K562 (cell line): ENCODE measurements around the gene PLTP. TPM values are rescaled to one million over a fixed set of nuclear protein-coding genes. Genes with fewer than 3 reads are reported as not detected.

Source experiments
- ATAC-seq: fragments of 200-7000 bp; cut with Tn5 transposase; 3 replicates; pipeline ENCODE4 v1.9.1; 2020; ENCODE audit warnings: moderate library complexity
- BruUV-seq: library from RNA; stranded (reverse); fragments of 400-500 nt; replicated peaks from 2 replicates; lab custom pipeline; 2021; lab: Mats Ljungman, UMichigan
- CTCF ChIA-PET: fragments of 300-600 bp; formaldehyde crosslinking; extraction: SDS; loops from one replicate; lab custom pipeline; 2021; ENCODE audit warnings: low intra/inter-chr PET ratio; lab: Yijun Ruan, JAX
- POLR2A ChIA-PET: fragments of 300-600, 350-650 bp; sonication (Branson Sonifier 250); formaldehyde crosslinking; extraction: SDS; loops from one replicate; lab custom pipeline; 2021; ENCODE audit warnings: antibody characterized with exemption, inconsistent platforms; lab: Yijun Ruan, JAX
- DNase-seq, 4 experiments: peaks; one replicate each; pipeline versions ENCODE4 v3.0.0 to v3.0.0-alpha.2; 2011 to 2018; ENCODE audit warnings: low spot score in 3 of 4, mixed read lengths in 3 of 4; ENCODE audit errors: extremely low read depth in 1 of 4
- FAIRE-seq: peaks from 2 replicates; lab custom pipeline; 2011; peaks lifted over from hg19 to GRCh38; lab: Jason Lieb, UNC
- H2AFZ ChIP-seq: 2 replicates; pipeline ENCODE4 v1.6.0; 2011; ENCODE audit warnings: low read depth, low read length, control low read depth, inconsistent platforms
- H3K27ac ChIP-seq: fragments of 200-600 bp; 3 replicates; pipeline ENCODE4 v1.8.0; 2011; ENCODE audit warnings: low read depth, mild to moderate bottlenecking, control low read depth, inconsistent platforms, low read length, moderate library complexity, mixed read lengths; ENCODE audit errors: extremely low read depth
- H3K27me3 ChIP-seq, 2 experiments: fragments of 300-600 bp in 1 of 2; 2 replicates in 1 of 2; 3 replicates in 1 of 2; pipeline versions ENCODE4 v1.6.0 to v1.8.0; 2011; ENCODE audit warnings: inconsistent platforms in 2 of 2, low read length in 2 of 2, mild to moderate bottlenecking in 1 of 2, mixed read lengths in 1 of 2, moderate library complexity in 1 of 2; ENCODE audit not compliant: control insufficient read depth in 2 of 2, insufficient read depth in 2 of 2
- H3K36me3 ChIP-seq: fragments of 300-600 bp; 3 replicates; pipeline ENCODE4 v1.8.0; 2011; ENCODE audit warnings: mild to moderate bottlenecking, low read length, inconsistent platforms; ENCODE audit not compliant: control insufficient read depth, insufficient read depth
- H3K4me1 ChIP-seq, 2 experiments: fragments of 200-600 bp in 1 of 2; replicated peaks in 1 of 2; 2 replicates in 1 of 2; 3 replicates in 1 of 2; pipeline versions ENCODE4 v1.5.1 to v1.8.0; 2011; ENCODE audit warnings: inconsistent platforms in 2 of 2, low read length in 2 of 2, mild to moderate bottlenecking in 1 of 2, mixed read lengths in 1 of 2, moderate library complexity in 1 of 2; ENCODE audit not compliant: control insufficient read depth in 2 of 2, insufficient read depth in 2 of 2
- H3K4me2 ChIP-seq: 2 replicates; pipeline ENCODE4 v1.6.1; 2011; ENCODE audit warnings: low read length, control low read depth, inconsistent platforms, mixed read lengths; ENCODE audit not compliant: insufficient read depth
- H3K4me3 ChIP-seq: fragments of 200-600 bp; sonication (generic), shearing (Covaris generic); 2 replicates; pipeline ENCODE4 v1.5.1; 2016; ENCODE audit warnings: control low read depth, inconsistent platforms
- H3K79me2 ChIP-seq: fragments of 200-600 bp; 3 replicates; pipeline ENCODE4 v1.8.0; 2011; ENCODE audit warnings: low read length, inconsistent platforms; ENCODE audit not compliant: control insufficient read depth, insufficient read depth
- H3K9ac ChIP-seq, 2 experiments: 2 replicates each; pipeline versions ENCODE4 v1.6.0 to v1.6.1; 2011; ENCODE audit warnings: low read depth in 2 of 2, low read length in 2 of 2, control low read depth in 1 of 2, inconsistent platforms in 1 of 2, mild to moderate bottlenecking in 1 of 2, mixed read lengths in 1 of 2; ENCODE audit not compliant: insufficient read depth in 1 of 2
- H3K9me1 ChIP-seq: one replicate; pipeline ENCODE4 v1.6.0; 2011; ENCODE audit warnings: inconsistent platforms, mild to moderate bottlenecking, low read length, moderate library complexity; ENCODE audit not compliant: control insufficient read depth, insufficient read depth
- H3K9me3 ChIP-seq: replicated peaks from 2 replicates; pipeline ENCODE4 v1.5.1; 2011; ENCODE audit warnings: low read depth, low read length, inconsistent platforms; ENCODE audit not compliant: control insufficient read depth, insufficient read depth
- H4K20me1 ChIP-seq: replicated peaks from 2 replicates; pipeline ENCODE4 v1.6.1; 2011; ENCODE audit warnings: low read length, inconsistent platforms, mixed read lengths; ENCODE audit not compliant: control insufficient read depth, insufficient read depth
- HMG20B ChIP-seq: fragments of 250-450 bp; sonication (Bioruptor Pico); IDR thresholded peaks from 2 replicates; pipeline ENCODE4 v1.5.0; 2021; ENCODE audit warnings: mild to moderate bottlenecking
- KAT2B ChIP-seq: IDR thresholded peaks from one replicate; pipeline ENCODE4 v1.6.1; 2012; ENCODE audit warnings: low read depth, mild to moderate bottlenecking, control low read depth, inconsistent platforms, low read length, moderate library complexity
- NR2F6 ChIP-seq: fragments of 450-650 bp; formaldehyde crosslinking; IDR thresholded peaks from 2 replicates; pipeline ENCODE4 v1.4.0; 2020; ENCODE audit warnings: mild to moderate bottlenecking
- SAFB ChIP-seq: fragments of 200-400 bp; formaldehyde crosslinking; IDR thresholded peaks from 2 replicates; pipeline ENCODE4 v1.6.1; 2017; ENCODE audit warnings: low read depth, low read length, borderline replicate concordance
- SIRT6 ChIP-seq: IDR thresholded peaks from one replicate; pipeline ENCODE4 v1.6.1; 2012; ENCODE audit warnings: low read depth, mild to moderate bottlenecking, control low read depth, inconsistent platforms, low read length, moderate library complexity
- SP2 ChIP-seq: IDR thresholded peaks from 2 replicates; pipeline ENCODE4 v1.6.1; 2011; ENCODE audit warnings: mild to moderate bottlenecking, low read depth, low read length, moderate library complexity; ENCODE audit not compliant: poor library complexity, severe bottlenecking; ENCODE audit errors: extremely low read depth
- ZFP36 ChIP-seq: fragments of 150-350 bp; IDR thresholded peaks from 2 replicates; pipeline ENCODE4 v1.6.1; 2018; ENCODE audit warnings: low read length, low read depth; ENCODE audit not compliant: partially characterized antibody
- ZNF274 ChIP-seq: IDR thresholded peaks from 2 replicates; pipeline ENCODE4 v1.6.1; 2011; ENCODE audit warnings: low read depth, mild to moderate bottlenecking, low read length, moderate library complexity, borderline replicate concordance
- ZNF584 ChIP-seq: fragments of 200-800 bp; sonication (Bioruptor generic); IDR thresholded peaks from 2 replicates; pipeline ENCODE4 v1.6.1; 2016; ENCODE audit warnings: low read depth, mild to moderate bottlenecking, missing genetic modification characterization, missing compliant biosample characterization
- WGBS: fragments of 100-300 bp; shearing (Covaris generic); methylation state at CpG from one replicate; pipeline ENCODE4 v1.1.6; 2016; ENCODE audit warnings: low coverage, mixed read lengths; ENCODE audit not compliant: insufficient coverage; ENCODE audit errors: missing lambda C conversion rate; 5-methylcytosine and 5-hydroxymethylcytosine counted together
- in situ Hi-C: fragments of 300-500 bp; cut with MboI; formaldehyde crosslinking; loops from 4 replicates; pipeline ENCODE4 v1.15.0; 2018; ENCODE audit warnings: inconsistent platforms, mixed read lengths
- intact Hi-C: fragments of 100-400 bp; cut with micrococcal nuclease; formaldehyde crosslinking; loops from 2 replicates; pipeline ENCODE4 v1.14.2; 2022
- polyA plus RNA-seq, 8 experiments: library from polyadenylated mRNA; depleted of rRNA in 4 of 8; stranded (reverse) in 5 of 8; unstranded in 3 of 8; fragments of >200 nt; fragmentation: Nextera tagmentation in 2 of 8; fragmentation: Illumina TruSeq in 1 of 8; extraction: Ambion mirVana in 2 of 8; extraction: Trizol in 1 of 8; gene quantifications; 2 replicates each; pipeline versions ENCODE4 v1.2.1 to v1.2.3, GENCODE V29; 2011 to 2014; ENCODE audit warnings: inconsistent platforms in 1 of 8, missing spikeins in 1 of 8
- total RNA-seq, 7 experiments: library from RNA; depleted of rRNA in 6 of 7; stranded (reverse); fragments of >200 nt in 6 of 7; fragmentation: Illumina TruSeq in 2 of 7; extraction: Trizol in 2 of 7; gene quantifications; 2 replicates each; pipeline versions ENCODE4 v1.2.1 to v1.2.3, GENCODE V29; 2011 to 2021; ENCODE audit warnings: low replicate concordance in 1 of 7

The PLTP gene
- total and polyA plus RNA-seq, 9 of the 15 experiments (the other 6 are each of a cell fraction or from before 2014, with no cell fraction given), result 2.8 to 29.3 (median 17.6) TPM

GRCh38 chr20:45959956-45960630 is 48.1 kb upstream of the PLTP start:
- intact Hi-C loops, result loop anchor here (5.0 kb wide), 1 partner anchor 68 kb away; the partner anchor contains the start of genes CTSA and NEURL2
- FAIRE-seq, result no peak
- WGBS, result 93% methylated on average over 13 of the region's 14 CpGs

More at GRCh38 chr20:45959956-45960630, 48.1 kb upstream of the PLTP start:
- Histone ChIP-seq H3K79me2 (no peaks in the 10 kb centered on the region), H3K9me1 (no peaks in the 10 kb centered on the region), H3K4me2 (no peak overlapping the region), H3K4me1 (peaks cover 0 to 13% of the 10 kb centered on the region in 2 experiments; a peak in 2 of 5 replicates), H2AFZ (no peak overlapping the region), H3K27me3 (no peaks in the 10 kb centered on the region), H4K20me1 (peaks cover 6% of the 10 kb centered on the region; the same call in 1 of the 2 replicates), H3K36me3 (peaks cover 75% of the 10 kb centered on the region; the same call in 2 of the 3 replicates), H3K9ac (no peak overlapping the region), H3K27ac (no peak overlapping the region), H3K9me3 (no peaks in the 10 kb centered on the region), H3K4me3 (no peak overlapping the region)
- CTCF ChIA-PET, result no interaction called here
- no TSS peak for BruUV-seq
- POLR2A ChIA-PET, result interaction anchor here (0.8 to 4.3 kb wide), 4 partner anchors 10 to 156 kb away, joined by 3 to 20 read pairs (median 11); no protein-coding TSS in a partner anchor
- TF ChIP-seq ZFP36 (no peak), SP2 (no peak), ZNF584 (no peak), ZNF274 (no peak), NR2F6 (CRISPR knock-in tag) (no peak), HMG20B (no peak), KAT2B (no peak), SAFB (no peak), SIRT6 (no peak)
- DNase-seq, result no peak
- in situ Hi-C loops, result loop anchor here (5.0 kb wide), 1 partner anchor 163 kb away; no protein-coding TSS in a partner anchor
- ATAC-seq, result no peak
